ENCODE measurements around the gene SLC43A2. TPM values are rescaled to one million over a fixed set of nuclear protein-coding genes. Genes with fewer than 3 reads are reported as not detected.

Gene SLC43A2
- total RNA-seq, 1 experiment from 2014 or later = 5.6 TPM

DNA sequence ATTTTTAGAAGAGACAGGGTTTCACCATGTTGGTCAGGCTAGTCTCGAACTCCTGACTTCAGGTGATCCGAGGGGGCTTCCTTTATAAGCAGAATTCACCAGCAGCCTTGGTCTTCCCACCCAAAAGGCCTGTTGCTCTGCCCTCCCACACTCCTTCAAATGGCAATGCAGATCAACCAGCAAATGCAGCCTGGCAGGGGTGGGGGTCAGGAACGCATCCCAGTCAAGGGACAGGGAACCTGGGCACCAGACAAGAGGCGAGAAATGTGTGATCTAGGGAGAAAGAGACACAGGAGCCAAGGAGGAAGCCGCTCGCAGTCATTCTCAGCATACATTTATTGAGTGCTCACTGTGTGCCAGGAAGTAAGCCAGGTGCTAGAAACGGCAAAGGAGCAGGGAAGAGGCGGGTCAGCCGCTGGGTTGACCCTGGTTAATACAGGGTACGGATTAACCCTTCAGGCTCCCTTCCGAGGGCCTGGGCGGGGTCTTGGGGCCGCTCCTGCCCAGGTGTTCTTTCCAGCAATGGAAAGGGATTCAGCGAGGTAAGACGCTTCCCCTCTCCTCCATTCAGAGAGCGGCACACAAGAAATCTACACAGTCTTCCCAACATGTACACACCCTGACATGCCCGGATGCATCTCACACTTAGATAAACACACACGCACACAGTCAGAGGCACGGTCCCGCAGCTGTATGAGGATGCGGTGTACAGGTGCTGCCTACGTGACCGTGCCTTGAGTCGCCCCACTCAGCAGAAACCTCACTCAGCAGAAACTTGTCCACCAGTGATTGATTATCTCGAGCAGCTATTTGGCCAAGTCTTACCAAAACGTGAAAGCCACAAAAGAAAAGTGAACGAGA lies 59.5 kb downstream of the SLC43A2 start:
- intact Hi-C loops (cut with micrococcal nuclease) = no loop called here
- Mint-ChIP-seq H3K36me3 (ENCODE audit: insufficient read depth, unreplicated experiment) (no peaks in the 10 kb centered on the region), H3K9me3 (ENCODE audit: unreplicated experiment) (no peaks in the 10 kb centered on the region), H3K27me3 (ENCODE audit: insufficient read depth, unreplicated experiment) (no peaks in the 10 kb centered on the region), H3K4me1 (ENCODE audit: insufficient read depth, unreplicated experiment) (no peaks in the 10 kb centered on the region), H3K4me3 (ENCODE audit: unreplicated experiment) (no peak overlapping the region), H3K27ac (ENCODE audit: low read depth, unreplicated experiment) (no peak overlapping the region)
- TF ChIP-seq, protein P1, sequence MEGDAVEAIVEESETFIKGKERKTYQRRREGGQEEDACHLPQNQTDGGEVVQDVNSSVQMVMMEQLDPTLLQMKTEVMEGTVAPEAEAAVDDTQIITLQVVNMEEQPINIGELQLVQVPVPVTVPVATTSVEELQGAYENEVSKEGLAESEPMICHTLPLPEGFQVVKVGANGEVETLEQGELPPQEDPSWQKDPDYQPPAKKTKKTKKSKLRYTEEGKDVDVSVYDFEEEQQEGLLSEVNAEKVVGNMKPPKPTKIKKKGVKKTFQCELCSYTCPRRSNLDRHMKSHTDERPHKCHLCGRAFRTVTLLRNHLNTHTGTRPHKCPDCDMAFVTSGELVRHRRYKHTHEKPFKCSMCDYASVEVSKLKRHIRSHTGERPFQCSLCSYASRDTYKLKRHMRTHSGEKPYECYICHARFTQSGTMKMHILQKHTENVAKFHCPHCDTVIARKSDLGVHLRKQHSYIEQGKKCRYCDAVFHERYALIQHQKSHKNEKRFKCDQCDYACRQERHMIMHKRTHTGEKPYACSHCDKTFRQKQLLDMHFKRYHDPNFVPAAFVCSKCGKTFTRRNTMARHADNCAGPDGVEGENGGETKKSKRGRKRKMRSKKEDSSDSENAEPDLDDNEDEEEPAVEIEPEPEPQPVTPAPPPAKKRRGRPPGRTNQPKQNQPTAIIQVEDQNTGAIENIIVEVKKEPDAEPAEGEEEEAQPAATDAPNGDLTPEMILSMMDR (IDR thresholded peaks at IDR 0.05; ENCODE audit: unreplicated experiment) = no peak
- CTCF ChIA-PET = no interaction called here
- no peak for DNase-seq (ENCODE audit: unreplicated experiment)
- POLR2A ChIA-PET = no interaction called here
- no TSS peak for BruUV-seq (replicated peaks)

GRCh38 chr17:1566505-1567199 lies 62.0 kb downstream of the SLC43A2 start:
- no peak for DNase-seq (ENCODE audit: unreplicated experiment)
- TF ChIP-seq, protein P1 (IDR thresholded peaks at IDR 0.05; ENCODE audit: unreplicated experiment) = no peak
- CTCF ChIA-PET = interaction anchor here (0.6 to 0.8 kb wide), 2 partner anchors 8 to 1185 kb away, joined by 3 to 5 read pairs; no protein-coding TSS in a partner anchor
- intact Hi-C loops (cut with micrococcal nuclease) = no loop called here
- no TSS peak for BruUV-seq (replicated peaks)
- Mint-ChIP-seq H3K27ac (ENCODE audit: low read depth, unreplicated experiment) (no peak overlapping the region), H3K27me3 (ENCODE audit: insufficient read depth, unreplicated experiment) (no peaks in the 10 kb centered on the region), H3K9me3 (ENCODE audit: unreplicated experiment) (no peaks in the 10 kb centered on the region), H3K4me3 (ENCODE audit: unreplicated experiment) (no peak overlapping the region), H3K36me3 (ENCODE audit: insufficient read depth, unreplicated experiment) (no peaks in the 10 kb centered on the region), H3K4me1 (ENCODE audit: insufficient read depth, unreplicated experiment) (peaks cover 1% of the 10 kb centered on the region)
- POLR2A ChIA-PET = interaction anchor here (0.6 kb wide), 2 partner anchors 145 to 432 kb away, joined by 3 read pairs; no protein-coding TSS in a partner anchor

GRCh38 chr17:1565877-1566276 lies 62.8 kb downstream of the SLC43A2 start:
- Mint-ChIP-seq H3K27me3 (ENCODE audit: insufficient read depth, unreplicated experiment) (no peaks in the 10 kb centered on the region), H3K9me3 (ENCODE audit: unreplicated experiment) (no peaks in the 10 kb centered on the region), H3K4me3 (ENCODE audit: unreplicated experiment) (no peak overlapping the region), H3K27ac (ENCODE audit: low read depth, unreplicated experiment) (no peak overlapping the region), H3K4me1 (ENCODE audit: insufficient read depth, unreplicated experiment) (peaks cover 9% of the 10 kb centered on the region), H3K36me3 (ENCODE audit: insufficient read depth, unreplicated experiment) (peaks cover 2% of the 10 kb centered on the region)
- ChIA-PET POLR2A (interaction anchor here (0.6 kb wide), 1 partner anchor 431 kb away, joined by 3 read pairs; no protein-coding TSS in a partner anchor), CTCF (interaction anchor here (0.6 to 0.8 kb wide), 2 partner anchors 8 to 1185 kb away, joined by 3 to 5 read pairs; no protein-coding TSS in a partner anchor)
- intact Hi-C loops (cut with micrococcal nuclease) = no loop called here
- BruUV-seq (replicated peaks) = no TSS peak
- TF ChIP-seq, protein P1 (IDR thresholded peaks at IDR 0.05; ENCODE audit: unreplicated experiment) = no peak
- no peak for DNase-seq (ENCODE audit: unreplicated experiment)
